ENCODE results near the gene PMM2.

Gene PMM2

DNA sequence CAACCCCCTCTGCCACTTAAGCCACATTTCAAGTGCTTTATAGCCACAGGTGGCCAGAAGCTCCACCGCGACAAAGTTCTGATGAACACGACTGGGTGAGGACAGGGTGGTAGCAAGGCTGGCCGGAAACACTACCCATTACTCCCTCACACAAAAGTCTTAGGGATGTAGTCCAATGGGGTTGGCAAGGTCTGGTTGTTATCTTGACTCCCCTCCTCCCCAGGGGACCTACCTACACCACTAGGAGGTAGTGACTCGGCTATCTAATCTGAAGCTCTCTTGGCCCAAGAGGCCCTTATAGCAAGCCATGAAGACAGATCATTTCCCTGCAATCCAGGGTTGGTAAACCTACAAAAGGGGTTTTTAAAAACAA lies 92.9 kb downstream of the PMM2 start:
- no peak for DNase-seq

DNA sequence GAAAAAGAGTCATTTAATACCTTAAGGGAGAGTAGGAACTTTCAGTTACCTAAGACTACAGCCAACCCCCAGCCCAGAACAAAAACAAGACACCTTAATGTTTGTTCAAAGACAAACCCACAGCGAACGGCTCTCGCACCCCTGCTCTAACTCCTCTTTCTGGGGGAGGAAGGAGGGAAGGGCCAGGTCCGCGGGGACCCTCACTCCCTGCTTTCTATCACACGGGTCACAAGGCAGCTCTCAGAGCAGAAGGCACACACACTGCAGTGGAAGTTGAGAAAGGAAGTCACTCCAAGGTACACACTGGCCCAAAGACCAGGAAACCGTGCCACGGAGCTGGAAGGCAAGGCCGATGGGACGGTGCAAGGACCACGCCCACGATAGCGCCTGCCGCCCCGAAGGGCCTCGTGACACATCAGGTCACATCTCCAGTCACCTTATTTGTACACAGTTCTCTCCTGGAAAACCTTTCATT lies 94.5 kb downstream of the PMM2 start:
- no peak for DNase-seq

DNA sequence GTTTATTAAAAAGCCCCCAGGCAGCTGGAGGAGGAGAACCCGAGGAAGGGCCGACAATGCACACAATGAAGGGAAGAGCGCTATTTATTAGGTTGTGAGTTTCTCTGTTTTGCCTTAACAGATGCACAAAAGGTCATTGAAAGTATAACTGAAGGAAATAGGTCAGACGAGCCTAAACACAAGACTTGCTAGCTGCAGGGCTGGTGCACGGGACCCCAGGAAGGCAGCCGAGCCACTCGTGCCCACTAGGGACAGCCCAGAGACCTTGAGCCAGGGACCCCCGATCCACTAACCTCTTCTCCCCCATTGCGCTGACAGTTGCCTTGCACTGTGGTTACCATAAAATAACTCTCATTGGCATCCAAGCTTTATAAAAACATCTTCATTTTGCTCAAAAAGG lies 95.8 kb downstream of the PMM2 start:
- no peak for DNase-seq

DNA sequence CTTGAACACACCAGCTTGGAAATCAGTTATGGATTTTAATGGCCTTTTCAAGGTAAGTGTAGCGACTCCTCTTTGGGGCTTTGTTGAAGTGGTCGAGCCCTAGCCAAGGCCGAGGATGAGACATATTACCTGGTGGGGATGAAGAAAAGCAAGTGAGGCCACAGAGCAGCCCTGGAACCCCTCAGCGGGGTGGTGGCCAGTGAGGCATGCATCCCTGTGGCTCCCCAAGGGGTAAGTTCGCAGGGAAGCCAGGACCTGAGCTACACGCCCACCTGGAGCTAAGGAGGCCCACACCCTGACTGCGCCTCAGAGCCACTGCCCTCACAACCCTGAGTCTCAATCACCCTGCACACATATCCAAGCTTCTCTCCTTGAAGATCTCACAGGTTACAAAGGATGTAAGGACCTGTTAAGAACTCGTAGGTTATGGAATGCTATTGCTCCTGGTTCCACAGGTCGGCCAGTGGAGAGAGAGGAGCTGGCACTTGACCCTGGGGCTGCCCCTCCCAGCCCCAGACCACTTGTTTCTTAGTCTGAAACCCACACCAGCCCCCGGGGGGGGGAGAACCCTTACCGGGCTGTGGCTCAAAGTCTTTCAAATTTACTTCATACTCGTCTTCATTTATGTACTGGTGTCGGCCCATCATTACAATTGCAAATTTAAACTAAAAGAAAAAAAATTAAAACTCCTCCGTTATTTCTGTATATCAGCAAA lies 96.5 kb downstream of the PMM2 start:
- DNase-seq: no peak

DNA sequence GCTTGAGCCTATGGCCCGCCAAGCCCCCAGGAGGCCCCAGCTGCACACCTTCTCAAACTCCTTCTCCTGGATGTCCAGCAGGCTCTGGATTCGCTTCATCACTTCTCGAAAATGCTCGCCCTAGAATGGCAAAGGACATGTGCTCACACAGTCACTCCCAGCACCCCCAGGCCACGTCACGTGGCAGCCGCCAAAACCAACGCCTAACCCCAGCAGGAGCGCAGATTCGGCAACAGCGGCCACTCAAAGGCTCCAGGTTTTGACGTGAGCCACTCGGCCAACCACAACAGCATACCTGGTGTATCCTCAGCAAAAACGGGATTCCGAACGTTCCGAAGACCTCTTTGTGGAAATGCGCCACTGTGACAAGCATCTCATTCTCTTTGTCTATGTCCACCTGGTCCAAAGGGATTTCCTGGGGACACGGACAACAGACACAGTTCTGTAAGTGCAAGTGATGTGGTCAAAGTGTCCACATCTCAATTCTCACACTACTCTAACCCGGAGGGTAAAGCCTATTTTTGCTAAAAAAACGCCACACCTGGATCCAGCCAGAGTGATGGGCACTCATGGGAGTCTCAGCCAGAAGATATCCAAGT lies 97.2 kb downstream of the PMM2 start:
- no peak for DNase-seq

DNA sequence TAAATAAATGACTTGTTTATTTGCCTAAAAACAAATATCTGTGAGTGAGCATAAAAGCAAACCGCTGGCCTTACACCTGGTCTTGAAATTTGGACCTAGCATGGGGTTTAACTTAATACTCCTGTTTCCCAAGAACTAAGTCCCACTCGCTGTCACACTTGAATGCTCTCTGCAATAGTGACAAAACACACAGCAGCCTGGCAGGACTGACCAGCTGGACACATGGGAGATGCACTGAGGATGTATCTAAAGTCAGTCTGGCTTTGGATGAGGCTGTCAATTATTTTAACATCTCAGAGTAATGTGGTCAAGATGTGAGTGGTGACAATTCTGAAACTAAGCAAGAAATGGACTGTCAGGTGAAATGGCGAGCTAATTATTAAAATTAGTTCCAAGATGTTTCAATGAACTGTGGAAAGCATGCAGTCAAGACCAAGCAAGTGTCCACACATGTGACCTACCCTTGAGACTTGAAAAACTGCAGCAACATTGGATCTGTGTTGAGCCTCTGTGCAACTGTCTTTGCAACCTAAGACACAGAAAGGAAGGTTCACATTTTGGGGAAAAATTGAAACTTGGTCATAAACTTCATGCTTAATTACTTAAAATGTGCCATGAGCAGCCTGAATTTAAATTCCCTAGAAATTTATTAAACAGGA lies 101.2 kb downstream of the PMM2 start:
- DNase-seq: no peak

Data from EL (cell line).